Measurements from ENCODE around the gene CCDC71L. TPM values are rescaled to one million over a fixed set of nuclear protein-coding genes. Genes with fewer than 3 reads are reported as not detected.

CCDC71L gene
- total and polyA plus RNA-seq, 2 donors (not counting 1 experiment from before 2014, with no cell fraction given) = 11.7 to 29.5 TPM

DNA sequence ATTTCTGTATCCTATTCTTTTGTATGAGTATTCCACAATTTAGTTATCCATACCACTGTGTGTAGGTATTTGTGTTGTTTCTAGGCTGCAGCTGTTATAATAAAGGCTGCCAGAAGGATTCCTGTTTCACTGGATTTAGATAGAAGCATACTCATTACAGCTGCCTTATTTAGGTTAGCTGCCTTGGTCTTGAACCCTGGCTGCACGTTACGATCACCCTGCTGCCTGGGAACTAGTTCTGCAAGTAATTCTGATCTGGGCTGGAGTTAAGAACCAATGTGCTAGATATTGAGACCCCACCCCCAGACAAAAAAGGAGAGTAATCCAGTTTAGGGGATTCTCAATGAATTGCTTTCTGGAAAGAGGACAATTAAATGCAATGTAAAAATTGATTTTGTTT is 43.1 kb downstream of the CCDC71L start:
- Mint-ChIP-seq H3K9me3 (ENCODE audit: insufficient read depth) (peaks cover 6% of the 10 kb centered on the region), H3K4me3 (no peak overlapping the region), H3K4me1 (no peaks in the 10 kb centered on the region), H3K27ac (no peak overlapping the region), H3K27me3 (no peaks in the 10 kb centered on the region)
- H3K36me3 ChIP-seq (replicated peaks in 1 of 2; ENCODE audit: control extremely low read depth in 1 of 2, control insufficient read depth in 1 of 2, extremely low read depth in 1 of 2, insufficient read depth in 2 of 2, low read length in 1 of 2) = no peaks in the 10 kb centered on the region
- CTCF ChIA-PET = no interaction called here
- ATAC-seq (ENCODE audit: low read depth) (no peak), DNase-seq (no peak)
- intact Hi-C loops (cut with micrococcal nuclease) = no loop called here
- no peaks in the 10 kb centered on the region for H3K4me1 ChIP-seq (ENCODE audit: control insufficient read depth in 2 of 2, insufficient read depth in 2 of 2, low read length in 2 of 2)
- no peaks in the 10 kb centered on the region for H3K27me3 ChIP-seq (replicated peaks in 1 of 4; ENCODE audit: control extremely low read depth in 1 of 4, control insufficient read depth in 3 of 4, insufficient read depth in 4 of 4, low read length in 3 of 4)
- no peak overlapping the region for H3K4me3 ChIP-seq (ENCODE audit: control extremely low read depth in 1 of 5, extremely low read depth in 1 of 5, insufficient read depth in 1 of 5, low read depth in 2 of 5, low read length in 4 of 5)
- H3K4me2 ChIP-seq (replicated peaks; ENCODE audit: low read depth, low read length, poor library complexity, severe bottlenecking) = no peak overlapping the region
- no CpG with 5 or more reads among the region's 2 CpGs for WGBS (ENCODE audit: insufficient coverage)
- no peaks in the 10 kb centered on the region for H4K20me1 ChIP-seq (ENCODE audit: control insufficient read depth, insufficient read depth, low read length, poor library complexity, severe bottlenecking)
- H3K79me2 ChIP-seq (ENCODE audit: control insufficient read depth, insufficient read depth, low read length) = no peaks in the 10 kb centered on the region
- H3K9me3 ChIP-seq (ENCODE audit: control extremely low read depth in 1 of 3, control insufficient read depth in 2 of 3, insufficient read depth in 1 of 3, low read length in 2 of 3) = peaks cover 0 to 8% (median 0%) of the 10 kb centered on the region in 3 donors
- H3K9ac ChIP-seq (ENCODE audit: low read length) = no peak overlapping the region
- H2AFZ ChIP-seq (ENCODE audit: insufficient read depth, low read depth, low read length, poor library complexity, severe bottlenecking) = no peak overlapping the region
- TF ChIP-seq EZH2 (IDR thresholded peaks at IDR 0.05; ENCODE audit: borderline replicate concordance, insufficient read depth, low read depth, low read length, poor library complexity, severe bottlenecking) = no peak
- TF ChIP-seq, protein P1, sequence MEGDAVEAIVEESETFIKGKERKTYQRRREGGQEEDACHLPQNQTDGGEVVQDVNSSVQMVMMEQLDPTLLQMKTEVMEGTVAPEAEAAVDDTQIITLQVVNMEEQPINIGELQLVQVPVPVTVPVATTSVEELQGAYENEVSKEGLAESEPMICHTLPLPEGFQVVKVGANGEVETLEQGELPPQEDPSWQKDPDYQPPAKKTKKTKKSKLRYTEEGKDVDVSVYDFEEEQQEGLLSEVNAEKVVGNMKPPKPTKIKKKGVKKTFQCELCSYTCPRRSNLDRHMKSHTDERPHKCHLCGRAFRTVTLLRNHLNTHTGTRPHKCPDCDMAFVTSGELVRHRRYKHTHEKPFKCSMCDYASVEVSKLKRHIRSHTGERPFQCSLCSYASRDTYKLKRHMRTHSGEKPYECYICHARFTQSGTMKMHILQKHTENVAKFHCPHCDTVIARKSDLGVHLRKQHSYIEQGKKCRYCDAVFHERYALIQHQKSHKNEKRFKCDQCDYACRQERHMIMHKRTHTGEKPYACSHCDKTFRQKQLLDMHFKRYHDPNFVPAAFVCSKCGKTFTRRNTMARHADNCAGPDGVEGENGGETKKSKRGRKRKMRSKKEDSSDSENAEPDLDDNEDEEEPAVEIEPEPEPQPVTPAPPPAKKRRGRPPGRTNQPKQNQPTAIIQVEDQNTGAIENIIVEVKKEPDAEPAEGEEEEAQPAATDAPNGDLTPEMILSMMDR (IDR thresholded peaks at IDR 0.05) = no peak
- POLR2A ChIA-PET = no interaction called here
- H3K27ac ChIP-seq (ENCODE audit: low read length in 2 of 2) = no peak overlapping the region

DNA sequence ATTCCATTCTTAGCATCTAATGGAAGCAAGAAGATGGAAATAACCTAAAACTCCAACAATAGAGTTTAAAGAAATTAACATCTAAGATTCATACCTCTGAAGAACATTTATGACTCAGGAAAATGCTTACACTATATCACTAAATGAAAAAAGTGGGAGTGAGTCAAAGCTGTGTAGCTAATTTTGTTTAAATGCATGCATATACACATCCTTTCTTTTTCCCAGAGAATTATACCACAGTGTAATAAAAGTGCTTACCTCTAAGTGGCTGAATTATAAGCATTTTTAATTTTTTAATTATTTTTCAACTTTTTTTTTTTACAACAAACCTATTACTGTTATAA is 44.3 kb downstream of the CCDC71L start:
- Histone ChIP-seq H3K9me3 (ENCODE audit: control extremely low read depth in 1 of 3, control insufficient read depth in 2 of 3, insufficient read depth in 1 of 3, low read length in 2 of 3) (peaks cover 0 to under 1% (median 0%) of the 10 kb centered on the region in 3 donors), H3K4me1 (ENCODE audit: control insufficient read depth in 2 of 2, insufficient read depth in 2 of 2, low read length in 2 of 2) (no peaks in the 10 kb centered on the region), H3K9ac (ENCODE audit: low read length) (no peak overlapping the region), H3K4me3 (ENCODE audit: control extremely low read depth in 1 of 5, extremely low read depth in 1 of 5, insufficient read depth in 1 of 5, low read depth in 2 of 5, low read length in 4 of 5) (no peak overlapping the region), H4K20me1 (ENCODE audit: control insufficient read depth, insufficient read depth, low read length, poor library complexity, severe bottlenecking) (no peaks in the 10 kb centered on the region), H2AFZ (ENCODE audit: insufficient read depth, low read depth, low read length, poor library complexity, severe bottlenecking) (no peak overlapping the region), H3K27me3 (replicated peaks in 1 of 4; ENCODE audit: control extremely low read depth in 1 of 4, control insufficient read depth in 3 of 4, insufficient read depth in 4 of 4, low read length in 3 of 4) (no peaks in the 10 kb centered on the region), H3K36me3 (replicated peaks in 1 of 2; ENCODE audit: control extremely low read depth in 1 of 2, control insufficient read depth in 1 of 2, extremely low read depth in 1 of 2, insufficient read depth in 2 of 2, low read length in 1 of 2) (no peaks in the 10 kb centered on the region), H3K4me2 (replicated peaks; ENCODE audit: low read depth, low read length, poor library complexity, severe bottlenecking) (no peak overlapping the region), H3K79me2 (ENCODE audit: control insufficient read depth, insufficient read depth, low read length) (no peaks in the 10 kb centered on the region), H3K27ac (ENCODE audit: low read length in 2 of 2) (no peak overlapping the region)
- ChIA-PET POLR2A (no interaction called here), CTCF (no interaction called here)
- TF ChIP-seq EZH2 (IDR thresholded peaks at IDR 0.05; ENCODE audit: borderline replicate concordance, insufficient read depth, low read depth, low read length, poor library complexity, severe bottlenecking) = no peak
- TF ChIP-seq, protein P1 (IDR thresholded peaks at IDR 0.05) = no peak
- no peak overlapping the region for H3K27ac Mint-ChIP-seq
- intact Hi-C loops (cut with micrococcal nuclease) = no loop called here
- H3K4me3 Mint-ChIP-seq = no peak overlapping the region
- ATAC-seq (ENCODE audit: low read depth) (no peak), DNase-seq (no peak)
- no peaks in the 10 kb centered on the region for H3K27me3 Mint-ChIP-seq
- H3K9me3 Mint-ChIP-seq (ENCODE audit: insufficient read depth) = peaks cover 2% of the 10 kb centered on the region
- H3K4me1 Mint-ChIP-seq = no peaks in the 10 kb centered on the region
